DOHH2 (cell line): Measurements from ENCODE around the gene UBE2G1.

ENCODE experiments used
- H3F3A ChIP-seq: fragments of 200-600 bp; sonication (generic), shearing (Covaris generic); 2 replicates; pipeline ENCODE4 v1.6.0; 2016; ENCODE audit warnings: antibody characterized with exemption, mild to moderate bottlenecking; ENCODE audit not compliant: control insufficient read depth, insufficient read depth
- H3K27ac ChIP-seq: fragments of 200-600 bp; sonication (generic); 2 replicates; pipeline ENCODE4 v1.5.1; 2014; ENCODE audit warnings: low read depth, mild to moderate bottlenecking, low read length, moderate library complexity
- H3K27me3 ChIP-seq: fragments of 200-600 bp; sonication (generic); 2 replicates; pipeline ENCODE4 v1.6.1; 2014; ENCODE audit warnings: mild to moderate bottlenecking, low read length, mixed read lengths; ENCODE audit not compliant: control insufficient read depth
- H3K36me3 ChIP-seq: fragments of 200-600 bp; sonication (generic); 2 replicates; pipeline ENCODE4 v1.6.1; 2014; ENCODE audit warnings: mild to moderate bottlenecking, low read length, moderate library complexity, mixed read lengths; ENCODE audit not compliant: control insufficient read depth
- H3K4me1 ChIP-seq: fragments of 200-600 bp; sonication (generic); 2 replicates; pipeline ENCODE4 v1.6.1; 2014; ENCODE audit warnings: mild to moderate bottlenecking, low read length, mixed read lengths; ENCODE audit not compliant: control insufficient read depth
- H3K4me2 ChIP-seq: fragments of 200-600 bp; sonication (generic); 2 replicates; pipeline ENCODE4 v1.6.0; 2014; ENCODE audit warnings: mild to moderate bottlenecking, low read length, moderate library complexity
- H3K4me3 ChIP-seq: fragments of 200-600 bp; sonication (generic); 2 replicates; pipeline ENCODE4 v1.5.1; 2014; ENCODE audit warnings: mild to moderate bottlenecking, low read length, mixed read lengths
- H3K79me2 ChIP-seq: fragments of 200-600 bp; sonication (generic); 2 replicates; pipeline ENCODE4 v1.6.1; 2014; ENCODE audit warnings: mild to moderate bottlenecking, low read length, mixed read lengths; ENCODE audit not compliant: control insufficient read depth
- H3K9me2 ChIP-seq: fragments of 200-600 bp; sonication (generic); replicated peaks from 2 replicates; pipeline ENCODE4 v1.6.1; 2014; ENCODE audit warnings: mild to moderate bottlenecking, low read length, mixed read lengths; ENCODE audit not compliant: control insufficient read depth
- H3K9me3 ChIP-seq: fragments of 200-600 bp; sonication (generic); 2 replicates; pipeline ENCODE4 v1.6.1; 2014; ENCODE audit warnings: antibody characterized with exemption, low read length, mixed read lengths; ENCODE audit not compliant: control insufficient read depth, insufficient read depth
- H4K20me1 ChIP-seq: fragments of 200-600 bp; sonication (generic); 2 replicates; pipeline ENCODE4 v1.6.0; 2014; ENCODE audit warnings: low read depth, mild to moderate bottlenecking, antibody characterized with exemption, low read length, moderate library complexity; ENCODE audit not compliant: control insufficient read depth, insufficient read depth
- CTCF ChIP-seq: fragments of 200-600 bp; sonication (generic); IDR thresholded peaks from one replicate; pipeline ENCODE4 v1.5.1; 2014; ENCODE audit warnings: antibody characterized with exemption, mild to moderate bottlenecking, low read depth, low read length; ENCODE audit not compliant: poor library complexity, severe bottlenecking
- EZH2phosphoT487 ChIP-seq: fragments of 200-600 bp; sonication (generic); IDR thresholded peaks from 2 replicates; pipeline ENCODE4 v1.6.1; 2017; ENCODE audit warnings: borderline replicate concordance, mild to moderate bottlenecking, antibody characterized with exemption, low read length, moderate library complexity, mixed read lengths

UBE2G1 gene

DNA sequence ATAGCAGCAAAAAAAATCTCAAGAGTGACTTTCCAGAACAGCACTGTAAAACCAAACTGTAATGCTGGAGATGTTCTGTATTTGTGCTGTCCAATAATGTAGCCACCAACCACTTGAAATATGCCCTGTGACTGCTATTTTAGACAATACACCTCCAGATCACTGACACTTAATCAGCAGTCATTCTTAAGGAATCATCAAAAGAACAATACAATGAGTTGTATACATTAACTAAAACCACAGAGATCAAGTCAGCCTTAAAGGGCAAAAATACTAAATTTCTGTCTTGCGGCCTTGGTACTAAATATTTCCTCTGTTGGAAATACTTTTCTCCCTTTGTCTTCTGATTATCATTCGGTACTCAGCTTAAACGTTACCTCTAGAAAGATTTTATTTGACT, 69.1 kb downstream of the UBE2G1 start:
- Histone ChIP-seq H3K9me3 (no peaks in the 10 kb centered on the region), H3K27ac (no peak overlapping the region), H3K4me1 (peaks cover 12% of the 10 kb centered on the region), H3K9me2 (no peaks in the 10 kb centered on the region), H3K4me3 (no peak overlapping the region), H3K79me2 (peaks cover 97% of the 10 kb centered on the region), H3F3A (peaks cover 24% of the 10 kb centered on the region; the same call in 1 of the 2 replicates), H3K36me3 (peaks cover 90% of the 10 kb centered on the region), H3K4me2 (no peak overlapping the region), H4K20me1 (peaks cover 5% of the 10 kb centered on the region), H3K27me3 (no peaks in the 10 kb centered on the region)
- TF ChIP-seq EZH2phosphoT487 (no peak), CTCF (no peak)

DNA sequence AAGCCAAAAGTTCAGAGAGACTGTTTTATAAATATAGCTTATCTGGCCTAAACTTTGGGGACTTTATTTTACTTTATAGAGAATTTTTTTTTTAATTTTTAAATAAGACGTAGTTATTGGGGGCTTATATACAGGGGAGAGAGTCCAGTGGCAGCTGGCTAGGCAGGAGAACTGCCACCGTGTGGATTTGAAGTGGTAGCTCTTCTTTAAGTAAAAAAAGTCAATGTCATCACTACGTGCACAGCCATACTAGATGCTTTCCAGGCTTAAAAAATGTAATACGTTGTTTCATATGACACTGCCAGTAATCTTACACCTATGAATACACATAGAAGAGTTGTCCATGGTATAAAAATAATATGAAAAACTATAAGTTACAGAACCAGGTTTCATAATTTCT, 70.8 kb downstream of the UBE2G1 start:
- H3K27me3 ChIP-seq, result no peaks in the 10 kb centered on the region
- no peak overlapping the region for H3K4me3 ChIP-seq
- H3K4me1 ChIP-seq, result peaks cover 12% of the 10 kb centered on the region
- H4K20me1 ChIP-seq, result no peaks in the 10 kb centered on the region
- peaks cover 91% of the 10 kb centered on the region for H3K36me3 ChIP-seq
- TF ChIP-seq CTCF, result no peak
- no peak for TF ChIP-seq EZH2phosphoT487
- no peak overlapping the region for H3K27ac ChIP-seq
- H3F3A ChIP-seq, result peaks cover 26% of the 10 kb centered on the region
- no peak overlapping the region for H3K4me2 ChIP-seq
- no peaks in the 10 kb centered on the region for H3K9me3 ChIP-seq
- peaks cover 96% of the 10 kb centered on the region for H3K79me2 ChIP-seq
- H3K9me2 ChIP-seq, result no peaks in the 10 kb centered on the region

DNA sequence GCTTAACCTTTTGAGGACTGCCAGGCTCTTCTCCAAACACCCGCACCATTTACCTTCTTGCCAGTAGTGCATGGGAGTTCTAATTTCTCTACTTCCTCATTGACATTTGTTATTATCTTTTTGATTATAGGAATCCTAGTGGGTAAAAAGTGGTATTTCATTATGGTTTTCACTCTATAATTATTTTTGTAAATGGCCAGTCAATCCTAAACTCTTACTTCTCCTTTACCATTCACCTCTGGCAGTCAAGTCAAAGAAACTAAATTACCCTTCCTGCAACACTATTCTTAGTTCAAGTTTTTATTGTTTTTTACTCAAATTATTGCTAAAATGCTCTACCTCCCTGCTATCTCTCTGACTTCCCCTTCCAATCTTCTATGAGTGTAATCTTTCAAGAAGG, 72.9 kb downstream of the UBE2G1 start:
- Histone ChIP-seq H3K9me3 (no peaks in the 10 kb centered on the region), H4K20me1 (no peaks in the 10 kb centered on the region; the same call in 1 of the 2 replicates), H3K36me3 (peaks cover 96% of the 10 kb centered on the region), H3K79me2 (peaks cover 93% of the 10 kb centered on the region), H3K9me2 (no peaks in the 10 kb centered on the region), H3F3A (peaks cover 41% of the 10 kb centered on the region), H3K4me3 (no peak overlapping the region), H3K4me1 (peaks cover 6% of the 10 kb centered on the region; the same call in 1 of the 2 replicates), H3K27ac (no peak overlapping the region), H3K27me3 (no peaks in the 10 kb centered on the region), H3K4me2 (no peak overlapping the region)
- TF ChIP-seq EZH2phosphoT487 (no peak), CTCF (no peak)

DNA sequence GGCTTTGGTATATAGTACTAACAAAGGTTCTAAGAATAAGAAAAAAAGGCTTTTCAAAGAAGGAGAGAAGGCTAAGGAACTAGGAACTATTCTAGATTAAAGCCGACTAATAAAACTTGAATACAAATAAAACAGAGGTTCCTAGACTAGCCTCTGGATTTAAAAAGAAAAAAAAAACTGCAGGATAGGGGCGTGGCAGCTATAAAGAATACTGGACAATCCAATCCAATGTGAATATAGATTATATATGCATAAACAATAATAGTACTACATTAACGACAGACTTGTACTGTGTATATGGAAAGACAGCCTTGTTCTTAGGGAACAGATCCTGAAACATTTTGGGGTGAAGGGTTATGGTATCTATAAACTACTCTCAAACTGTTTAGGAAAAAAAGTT, 78.8 kb downstream of the UBE2G1 start:
- H3K27ac ChIP-seq, result no peak overlapping the region
- H3K79me2 ChIP-seq, result peaks cover 68% of the 10 kb centered on the region
- no peak overlapping the region for H3K4me2 ChIP-seq
- peaks cover 32% of the 10 kb centered on the region for H3F3A ChIP-seq
- TF ChIP-seq EZH2phosphoT487 (no peak), CTCF (no peak)
- H3K27me3 ChIP-seq, result no peaks in the 10 kb centered on the region
- H3K36me3 ChIP-seq, result peaks cover 87% of the 10 kb centered on the region
- H4K20me1 ChIP-seq, result no peaks in the 10 kb centered on the region; the same call in 1 of the 2 replicates
- H3K9me3 ChIP-seq, result no peaks in the 10 kb centered on the region
- no peaks in the 10 kb centered on the region for H3K4me1 ChIP-seq
- H3K4me3 ChIP-seq, result no peak overlapping the region
- H3K9me2 ChIP-seq, result no peaks in the 10 kb centered on the region
